ENCODE measurements around the gene PEX5. TPM values are rescaled to one million over a fixed set of nuclear protein-coding genes. Genes with fewer than 3 reads are reported as not detected.

PEX5 gene
- total RNA-seq, 4 donors from 2014 or later = 51.8 to 67.4 (median 58.0) TPM

- Histone ChIP-seq H3K36me3 (no peaks in the 10 kb centered on the region), H3K27ac (no peak overlapping the region), H3K27me3 (no peaks in the 10 kb centered on the region), H3K9me3 (no peaks in the 10 kb centered on the region), H3K4me1 (no peaks in the 10 kb centered on the region), H3K4me3 (no peak overlapping the region)
- no peak for DNase-seq
- TF ChIP-seq CTCF (IDR thresholded peaks at IDR 0.05) = no peak
- TF ChIP-seq POLR2A (IDR thresholded peaks at IDR 0.05) = no peak
- intact Hi-C loops (cut with DNase I; ENCODE audit: low total_unique reads) = no loop called here
These were observed 30.5 kb upstream of the PEX5 start for GRCh38 chr12:7158781-7159609.

DNA sequence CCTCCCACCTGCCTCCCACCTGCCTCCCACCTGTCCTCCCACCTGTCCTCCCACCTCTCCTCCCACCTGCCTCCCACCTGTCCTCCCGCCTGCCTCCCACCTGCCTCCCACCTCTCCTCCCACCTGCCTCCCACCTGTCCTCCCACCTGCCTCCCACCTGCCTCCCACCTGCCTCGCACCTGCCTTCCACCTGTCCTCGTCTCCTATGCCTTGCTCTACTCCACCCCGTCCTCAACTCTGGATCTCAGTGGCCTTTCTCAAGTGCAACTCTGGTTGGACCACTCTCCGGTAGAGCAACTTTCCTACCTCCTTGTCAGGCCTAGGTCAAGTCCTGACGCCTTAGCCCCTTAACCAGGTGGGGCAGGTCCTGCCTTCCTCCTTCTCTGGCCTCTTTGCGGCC lies 29.3 kb upstream of the PEX5 start:
- no peak overlapping the region for H3K4me3 ChIP-seq
- DNase-seq = no peak
- H3K9me3 ChIP-seq = no peaks in the 10 kb centered on the region
- no peak for TF ChIP-seq POLR2A (IDR thresholded peaks at IDR 0.05)
- H3K36me3 ChIP-seq = no peaks in the 10 kb centered on the region
- intact Hi-C loops (cut with DNase I; ENCODE audit: low total_unique reads) = no loop called here
- no peaks in the 10 kb centered on the region for H3K27me3 ChIP-seq
- H3K27ac ChIP-seq = no peak overlapping the region
- no peaks in the 10 kb centered on the region for H3K4me1 ChIP-seq

DNA sequence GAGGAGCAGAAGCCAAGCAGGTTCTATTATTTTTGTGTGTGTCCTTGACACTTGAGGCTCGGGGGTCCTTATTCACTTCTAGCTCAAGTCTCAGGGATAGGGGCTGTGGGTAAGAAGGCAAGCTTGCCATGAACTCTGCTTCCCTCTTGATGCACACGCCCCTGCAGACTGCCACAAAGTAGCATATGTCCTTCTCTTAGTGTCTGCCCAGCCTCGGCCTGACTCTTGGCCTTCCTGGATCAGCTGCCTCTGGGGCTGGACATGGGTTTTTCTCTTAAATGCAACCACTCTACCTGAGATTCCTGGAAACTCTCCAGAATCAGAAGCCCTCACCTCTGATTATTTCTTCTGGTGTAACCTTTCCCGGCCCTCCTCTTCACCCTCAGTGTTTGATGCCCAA lies 28.2 kb upstream of the PEX5 start:
- DNase-seq = no peak
- intact Hi-C loops (cut with DNase I; ENCODE audit: low total_unique reads) = no loop called here

GRCh38 chr12:7161811-7162210 lies 27.7 kb upstream of the PEX5 start:
- H3K9me3 ChIP-seq = no peaks in the 10 kb centered on the region
- H3K27ac ChIP-seq = no peak overlapping the region
- intact Hi-C loops (cut with DNase I; ENCODE audit: low total_unique reads) = no loop called here
- no peaks in the 10 kb centered on the region for H3K27me3 ChIP-seq
- DNase-seq = no peak
- H3K4me1 ChIP-seq = no peaks in the 10 kb centered on the region
- TF ChIP-seq CTCF (IDR thresholded peaks at IDR 0.05) (no peak), POLR2A (IDR thresholded peaks at IDR 0.05) (no peak)
- no peak overlapping the region for H3K4me3 ChIP-seq
- no peaks in the 10 kb centered on the region for H3K36me3 ChIP-seq

More for the DNA sequence above, 28.2 kb upstream of the PEX5 start:
- Histone ChIP-seq H3K9me3 (no peaks in the 10 kb centered on the region), H3K27ac (no peak overlapping the region), H3K4me3 (no peak overlapping the region), H3K36me3 (no peaks in the 10 kb centered on the region), H3K27me3 (no peaks in the 10 kb centered on the region), H3K4me1 (no peaks in the 10 kb centered on the region)
- TF ChIP-seq CTCF (IDR thresholded peaks at IDR 0.05) (no peak), POLR2A (IDR thresholded peaks at IDR 0.05) (no peak)

DNA sequence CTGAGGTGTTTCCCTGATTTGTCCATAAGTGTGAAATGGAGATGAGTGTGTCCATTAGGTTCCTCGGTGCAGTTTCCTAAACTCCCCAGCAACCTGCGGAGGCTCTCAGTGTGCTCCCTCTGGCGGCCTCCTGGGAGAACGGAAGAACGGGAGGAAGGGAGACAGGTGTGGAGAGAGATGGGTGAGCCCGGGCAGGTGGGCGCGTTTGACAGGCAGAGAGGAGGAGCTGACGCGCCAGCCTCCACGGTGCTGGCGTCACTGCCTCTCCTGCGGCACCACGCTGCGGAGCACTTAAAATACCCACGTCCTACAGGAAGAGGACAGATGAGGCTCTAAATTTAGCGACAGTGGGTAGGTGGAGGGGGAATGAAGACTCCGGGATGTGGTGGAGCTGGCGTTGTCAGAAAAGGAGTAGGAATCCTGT lies 26.8 kb upstream of the PEX5 start:
- intact Hi-C loops (cut with DNase I; ENCODE audit: low total_unique reads) = no loop called here
- Histone ChIP-seq H3K36me3 (no peaks in the 10 kb centered on the region), H3K4me1 (no peaks in the 10 kb centered on the region), H3K4me3 (no peak overlapping the region), H3K27me3 (no peaks in the 10 kb centered on the region), H3K9me3 (no peaks in the 10 kb centered on the region), H3K27ac (no peak overlapping the region)
- DNase-seq = no peak
- peak in 2 of 4 experiments; percentile 34 to 50 for TF ChIP-seq CTCF (IDR thresholded peaks at IDR 0.05)
- no peak for TF ChIP-seq POLR2A (IDR thresholded peaks at IDR 0.05)
